GM13976 (cell line): Measurements from ENCODE around the gene DGKA.

Experiments used
- DNase-seq: peaks from one replicate; pipeline ENCODE4 v3.0.0; 2012; ENCODE audit warnings: low spot score
- CTCF ChIP-seq: IDR thresholded peaks from 2 replicates; pipeline ENCODE4 v1.5.1; 2012; ENCODE audit warnings: borderline replicate concordance, mild to moderate bottlenecking; ENCODE audit not compliant: insufficient read depth; ENCODE audit errors: extremely low read depth, missing control alignments, control extremely low read depth
- in situ Hi-C: fragments of 300-500 bp; cut with MboI; formaldehyde crosslinking; loops from one replicate; pipeline ENCODE4 v1.12.0; 2022; ENCODE audit warnings: low sequenced_read_pairs, mixed read lengths, inconsistent platforms; ENCODE audit not compliant: unreplicated experiment

DGKA gene

DNA sequence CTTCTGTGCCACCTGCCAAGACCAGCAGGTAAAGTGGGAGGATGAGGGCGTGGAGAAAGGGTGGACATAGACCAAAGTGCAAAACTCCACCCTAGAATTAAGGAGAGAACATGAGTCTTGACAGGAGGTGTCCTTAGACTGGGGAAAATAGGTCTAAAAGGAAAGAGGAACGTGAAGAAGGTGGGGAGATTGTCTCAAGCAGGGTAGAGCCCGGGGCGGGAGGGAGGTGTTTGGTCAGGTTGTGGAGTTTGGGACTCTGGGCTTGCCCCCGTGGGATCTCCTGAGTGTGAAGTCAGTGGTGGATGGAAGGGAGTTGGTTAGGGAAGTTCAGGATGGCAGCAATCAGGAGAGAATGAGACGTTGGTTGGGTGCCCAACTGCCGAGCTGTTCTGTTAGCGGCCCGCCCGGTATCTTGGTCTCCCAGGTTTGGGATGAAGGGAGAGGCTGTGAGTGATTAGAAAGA lies 386 bp downstream of the DGKA start:
- no peak for TF ChIP-seq CTCF
- DNase-seq = no peak
- in situ Hi-C loops = no loop called here

DNA sequence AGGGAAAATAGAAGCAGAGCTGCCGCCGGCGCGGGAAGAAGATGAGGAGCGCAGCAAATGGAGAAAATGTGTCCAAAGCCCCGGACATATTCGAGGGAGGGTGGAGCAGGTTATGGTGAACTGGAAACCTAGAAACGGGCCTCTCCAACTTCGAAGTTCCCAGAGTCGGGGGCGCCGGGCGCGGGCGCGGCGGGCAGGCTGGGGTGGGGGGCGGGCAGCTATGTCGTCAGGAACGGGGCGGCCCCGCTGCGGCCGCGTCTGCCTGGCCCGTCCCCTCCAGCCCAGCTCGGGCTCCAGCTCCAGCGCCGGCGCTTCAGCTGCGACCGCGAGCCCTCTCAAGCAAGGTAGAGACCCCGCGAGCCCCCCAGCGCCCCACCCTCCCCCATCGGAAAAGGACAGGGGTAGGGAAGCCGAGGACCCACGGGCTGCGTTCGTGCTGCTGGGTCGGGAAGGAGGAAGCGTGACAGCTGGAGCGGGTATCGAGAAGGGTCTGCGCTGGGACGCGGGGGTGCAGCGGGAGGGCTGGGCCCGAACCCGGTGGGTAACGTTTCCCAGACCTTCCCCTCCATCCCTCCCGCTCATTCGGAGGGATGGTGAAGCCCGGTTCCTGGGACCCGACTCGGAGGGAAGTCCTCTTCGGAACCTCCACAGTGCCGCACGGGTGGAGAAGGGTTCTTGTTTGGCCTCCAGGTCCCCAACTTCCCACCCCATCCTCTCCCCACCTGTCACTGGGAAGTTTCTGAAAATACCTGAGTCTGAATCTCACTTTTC lies 1.0 kb downstream of the DGKA start:
- in situ Hi-C loops = no loop called here
- TF ChIP-seq CTCF = no peak
- DNase-seq = peak; percentile 75

GRCh38 chr12:55932551-55932910 lies 1.6 kb downstream of the DGKA start:
- in situ Hi-C loops = no loop called here
- no peak for TF ChIP-seq CTCF
- DNase-seq = peak; percentile 56

DNA sequence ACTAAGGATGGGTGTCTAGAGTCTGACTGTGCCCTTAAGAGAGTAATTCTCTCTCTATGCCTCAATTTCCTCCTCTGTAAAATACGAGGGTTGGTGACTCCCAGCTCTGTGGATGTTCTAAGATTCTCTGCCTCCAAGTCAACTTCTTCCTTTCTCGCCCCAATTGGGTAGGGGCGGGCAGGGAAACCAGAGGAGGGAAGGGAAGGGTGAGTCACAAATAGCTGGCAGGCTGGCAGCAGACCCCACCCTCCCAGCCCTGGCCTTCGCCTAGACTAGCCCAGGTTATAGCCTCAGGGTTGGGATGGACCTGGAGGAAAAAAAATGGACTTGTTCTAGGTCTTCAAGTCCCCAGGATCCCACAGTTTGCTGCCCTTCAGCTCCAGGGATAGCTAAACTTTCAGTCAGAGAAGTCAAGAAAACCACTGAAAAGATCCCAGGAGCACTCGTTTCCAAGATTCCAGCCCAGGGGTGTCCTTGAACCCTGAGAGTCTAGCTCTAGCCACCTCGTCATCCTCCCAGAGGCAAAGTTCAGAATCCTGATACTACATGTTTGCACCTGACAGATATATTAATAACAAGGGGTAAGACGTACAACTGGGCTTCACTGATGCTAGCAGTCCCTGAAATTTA lies 2.3 kb downstream of the DGKA start:
- no peak for DNase-seq
- TF ChIP-seq CTCF = no peak
- in situ Hi-C loops = no loop called here

GRCh38 chr12:55933799-55934742 lies 3.1 kb downstream of the DGKA start:
- in situ Hi-C loops = no loop called here
- no peak for TF ChIP-seq CTCF

GRCh38 chr12:55934773-55935172 lies 3.8 kb downstream of the DGKA start:
- DNase-seq = no peak
- in situ Hi-C loops = no loop called here
- TF ChIP-seq CTCF = no peak

More at GRCh38 chr12:55933799-55934742, 3.1 kb downstream of the DGKA start:
- no peak for DNase-seq
